ENCODE results near the gene C2. TPM values are rescaled to one million over a fixed set of nuclear protein-coding genes. Genes with fewer than 3 reads are reported as not detected.

Gene C2
- total RNA-seq, 1 experiment from 2014 or later = 0.66 TPM

DNA sequence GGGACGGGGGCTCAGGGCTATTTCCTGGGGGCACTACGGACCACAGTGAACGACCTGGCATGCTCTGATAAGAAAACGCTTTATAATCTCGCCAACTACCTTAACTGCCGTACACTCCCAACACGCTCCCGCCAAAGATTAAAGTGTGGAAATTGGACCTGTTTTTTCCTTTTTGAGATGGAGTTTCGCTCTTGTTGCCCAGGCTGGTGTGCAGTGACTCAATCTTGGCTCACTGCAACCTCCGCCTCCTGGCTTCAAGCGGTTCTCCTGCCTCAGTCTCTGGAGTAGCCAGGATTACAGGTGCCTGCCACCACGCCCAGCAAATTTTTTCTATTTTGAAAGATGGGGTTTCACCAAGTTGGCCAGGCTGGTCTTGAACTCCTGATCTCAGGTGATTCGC is 48.4 kb upstream of the C2 start:
- H3K36me3 Mint-ChIP-seq (ENCODE audit: insufficient read depth in 1 of 3, low read depth in 3 of 3) = peaks cover 34 to 46% (median 45%) of the 10 kb centered on the region in 3 experiments; a peak in 6 of 7 replicates

More for the DNA sequence above, 48.4 kb upstream of the C2 start:
- Histone ChIP-seq H3K79me2 (ENCODE audit: insufficient read depth, low read length) (no peaks in the 10 kb centered on the region), H4K20me1 (ENCODE audit: control insufficient read depth, insufficient read depth, insufficient read length) (no peaks in the 10 kb centered on the region), H4K91ac (ENCODE audit: insufficient read length, low read depth, low read length) (no peak overlapping the region), H3K27me3 (ENCODE audit: insufficient read depth, low read length) (no peaks in the 10 kb centered on the region), H3K9ac (ENCODE audit: extremely low read depth, insufficient read length, low read length) (no peak overlapping the region), H3K4ac (ENCODE audit: low read depth, low read length) (no peak overlapping the region), H2AFZ (ENCODE audit: low read length) (no peak overlapping the region), H2BK20ac (ENCODE audit: low read depth, low read length, poor library complexity, severe bottlenecking) (no peak overlapping the region), H2BK120ac (ENCODE audit: low read depth, low read length, poor library complexity, severe bottlenecking) (no peak overlapping the region), H2BK5ac (ENCODE audit: insufficient read length, low read length) (no peak overlapping the region), H2BK12ac (ENCODE audit: insufficient read length, low read depth, low read length) (no peak overlapping the region), H3T11ph (ENCODE audit: low read length) (no peak overlapping the region), H3K18ac (ENCODE audit: insufficient read length, low read depth, low read length) (no peak overlapping the region), H4K5ac (ENCODE audit: insufficient read length, low read depth, low read length) (no peak overlapping the region), H3K27ac (ENCODE audit: insufficient read length, low read depth, low read length) (no peak overlapping the region), H4K8ac (replicated peaks; ENCODE audit: insufficient read length, low read depth, low read length) (no peak overlapping the region), H3K56ac (ENCODE audit: insufficient read length, low read depth, low read length) (no peak overlapping the region), H2BK15ac (ENCODE audit: low read depth, low read length) (no peak overlapping the region), H3K9me3 (ENCODE audit: control insufficient read depth, low read depth, low read length) (no peaks in the 10 kb centered on the region), H3K23ac (ENCODE audit: insufficient read length, low read depth, low read length) (no peak overlapping the region), H3K4me2 (ENCODE audit: insufficient read depth, insufficient read length, low read length) (no peak overlapping the region), H2AK5ac (ENCODE audit: insufficient read length, low read length) (no peak overlapping the region), H3K4me1 (ENCODE audit: insufficient read depth, low read length) (no peaks in the 10 kb centered on the region), H3K14ac (ENCODE audit: insufficient read depth, low read length) (no peak overlapping the region), H3K79me1 (ENCODE audit: insufficient read depth, low read depth, low read length, poor library complexity, severe bottlenecking) (no peaks in the 10 kb centered on the region), H3K23me2 (ENCODE audit: insufficient read length, low read depth, low read length, poor library complexity, severe bottlenecking) (no peaks in the 10 kb centered on the region)
- H3K4me1 Mint-ChIP-seq = peaks cover 3 to 27% of the 10 kb centered on the region in 2 experiments
- no CpG with 5 or more reads among the region's 13 CpGs for WGBS (ENCODE audit: extremely low coverage, insufficient read length, low lambda C conversion rate)
- peak overlapping the region in 1 of 2 experiments; percentile 46; a peak in 2 of 5 replicates for H3K4me3 Mint-ChIP-seq
- TF ChIP-seq, protein P1, sequence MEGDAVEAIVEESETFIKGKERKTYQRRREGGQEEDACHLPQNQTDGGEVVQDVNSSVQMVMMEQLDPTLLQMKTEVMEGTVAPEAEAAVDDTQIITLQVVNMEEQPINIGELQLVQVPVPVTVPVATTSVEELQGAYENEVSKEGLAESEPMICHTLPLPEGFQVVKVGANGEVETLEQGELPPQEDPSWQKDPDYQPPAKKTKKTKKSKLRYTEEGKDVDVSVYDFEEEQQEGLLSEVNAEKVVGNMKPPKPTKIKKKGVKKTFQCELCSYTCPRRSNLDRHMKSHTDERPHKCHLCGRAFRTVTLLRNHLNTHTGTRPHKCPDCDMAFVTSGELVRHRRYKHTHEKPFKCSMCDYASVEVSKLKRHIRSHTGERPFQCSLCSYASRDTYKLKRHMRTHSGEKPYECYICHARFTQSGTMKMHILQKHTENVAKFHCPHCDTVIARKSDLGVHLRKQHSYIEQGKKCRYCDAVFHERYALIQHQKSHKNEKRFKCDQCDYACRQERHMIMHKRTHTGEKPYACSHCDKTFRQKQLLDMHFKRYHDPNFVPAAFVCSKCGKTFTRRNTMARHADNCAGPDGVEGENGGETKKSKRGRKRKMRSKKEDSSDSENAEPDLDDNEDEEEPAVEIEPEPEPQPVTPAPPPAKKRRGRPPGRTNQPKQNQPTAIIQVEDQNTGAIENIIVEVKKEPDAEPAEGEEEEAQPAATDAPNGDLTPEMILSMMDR (conservative IDR thresholded peaks at IDR 0.05) = no peak
- no peaks in the 10 kb centered on the region for H3K9me3 Mint-ChIP-seq
- no peak for DNase-seq
- no peaks in the 10 kb centered on the region; the same call in 1 of the 2 replicates for H3K27me3 Mint-ChIP-seq (ENCODE audit: low read depth)
- H3K27ac Mint-ChIP-seq = peak overlapping the region in 2 of 3 experiments; percentile 61 to 68; a peak in 4 of 7 replicates

Data from H9 (cell line).